Jurkat, Clone E6-1 (cell line): ENCODE measurements around the gene WDR59.

Experiments used
- DNase-seq: peaks from one replicate; pipeline ENCODE4 v3.0.0-alpha.2; 2011; ENCODE audit warnings: low read depth, low spot score
- H3K4me3 ChIP-seq: 2 replicates; pipeline ENCODE4 v1.5.1; 2011; ENCODE audit warnings: mild to moderate bottlenecking, low read length, control low read depth, moderate library complexity

Gene WDR59

GRCh38 chr16:74837056-74837455 is 147.9 kb downstream of the WDR59 start:
- DNase-seq = no peak
- no peak overlapping the region for H3K4me3 ChIP-seq

DNA sequence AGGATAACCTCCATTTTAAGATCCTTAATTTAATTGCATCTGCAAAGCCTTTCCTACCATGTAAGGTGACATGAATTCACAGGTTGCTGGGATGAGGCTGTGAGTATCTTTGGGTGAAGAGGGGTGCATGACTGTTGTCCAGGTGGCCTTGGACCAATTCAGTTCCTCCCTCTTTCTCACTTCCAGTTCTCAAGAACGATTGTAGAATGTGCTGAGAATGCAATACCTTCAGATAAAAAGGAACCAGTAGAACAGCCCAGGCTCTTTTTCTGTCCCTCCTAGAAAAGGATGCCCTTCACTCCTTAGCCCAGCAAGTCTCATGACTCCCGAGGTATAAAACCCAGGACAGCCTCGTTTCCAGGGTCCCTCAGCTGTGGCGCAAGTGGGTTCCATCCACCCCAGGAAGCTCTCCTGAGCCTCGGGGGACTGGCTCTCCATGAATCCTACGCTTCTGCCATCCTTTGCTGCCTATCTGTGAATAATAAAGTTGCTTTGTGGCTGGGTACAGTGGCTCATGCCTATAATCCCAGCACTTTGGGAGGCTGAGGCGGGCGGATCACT is 148.7 kb downstream of the WDR59 start:
- no peak overlapping the region for H3K4me3 ChIP-seq
- DNase-seq = no peak

GRCh38 chr16:74832228-74832627 is 152.7 kb downstream of the WDR59 start:
- H3K4me3 ChIP-seq = no peak overlapping the region
- no peak for DNase-seq

- no peak overlapping the region for H3K4me3 ChIP-seq
- no peak for DNase-seq
These were observed 153.5 kb downstream of the WDR59 start for GRCh38 chr16:74831467-74831866.

GRCh38 chr16:74830648-74831047 is 154.3 kb downstream of the WDR59 start:
- H3K4me3 ChIP-seq = no peak overlapping the region
- no peak for DNase-seq

DNA sequence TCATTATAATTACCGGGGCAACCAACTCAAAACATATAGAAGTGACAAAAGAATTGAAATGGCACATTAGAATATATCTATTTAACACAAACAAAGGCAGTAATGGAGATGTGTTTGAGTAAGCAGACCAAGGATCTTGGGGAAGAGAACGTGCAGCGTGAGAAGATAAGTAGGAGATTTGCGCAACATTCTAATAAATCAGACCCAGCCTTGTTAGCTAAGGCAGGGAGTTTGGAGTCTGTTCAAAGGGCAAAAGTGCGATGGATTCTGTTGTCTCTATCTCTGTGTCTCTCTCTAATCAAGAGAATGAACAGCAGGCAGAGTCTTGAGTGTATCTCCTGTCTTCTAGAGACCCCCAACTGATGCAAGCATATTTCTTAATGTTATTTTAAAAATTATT is 155.3 kb downstream of the WDR59 start:
- H3K4me3 ChIP-seq = no peak overlapping the region

GRCh38 chr16:74825941-74826340 is 159.0 kb downstream of the WDR59 start:
- H3K4me3 ChIP-seq = no peak overlapping the region
- DNase-seq = no peak

More for the DNA sequence above, 155.3 kb downstream of the WDR59 start:
- DNase-seq = no peak

DNA sequence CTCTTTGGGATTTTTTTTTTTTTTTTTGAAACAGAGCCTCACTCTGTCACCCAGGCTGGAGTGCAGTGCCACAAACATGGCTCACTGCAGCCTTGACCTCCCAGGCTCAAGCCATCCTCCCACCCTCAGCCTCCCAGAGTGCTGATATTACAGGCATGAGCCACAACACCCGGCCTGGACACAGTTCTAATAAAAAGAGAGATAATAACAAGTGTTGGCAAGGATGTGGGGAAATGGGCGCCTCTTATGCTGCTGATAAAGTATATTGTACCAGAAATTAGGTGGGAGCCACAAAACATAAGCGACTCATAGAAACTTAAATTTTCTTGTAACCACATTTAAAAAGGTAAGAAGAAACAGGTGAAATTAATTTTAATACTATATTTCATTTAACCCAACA is 159.9 kb downstream of the WDR59 start:
- H3K4me3 ChIP-seq = no peak overlapping the region
- DNase-seq = no peak
